K562 (cell line): ENCODE data around the gene TRIP6.
A peak's percentile ranks its signal among the peaks of the same experiment; 100 is the strongest.

Source experiments
- BMI1 ChIP-seq: fragments of 150-350 bp; IDR thresholded peaks from 2 replicates; pipeline ENCODE4 v1.6.1; 2014; ENCODE audit warnings: low read length
- BRF2 ChIP-seq: IDR thresholded peaks from 3 replicates; pipeline ENCODE4 v1.6.1; 2011; ENCODE audit warnings: borderline replicate concordance, mild to moderate bottlenecking; ENCODE audit not compliant: insufficient read length, insufficient read depth
- CTCF ChIP-seq, 3 experiments: IDR thresholded peaks in 2 of 3; conservative IDR thresholded peaks in 1 of 3; 2 replicates each; pipeline ENCODE4 v1.5.1; 2011 to 2012; ENCODE audit warnings: low read length in 3 of 3, mild to moderate bottlenecking in 3 of 3, control low read depth in 2 of 3, improper control_type of control experiment in 1 of 3, inconsistent platforms in 1 of 3, low read depth in 1 of 3, mixed read lengths in 1 of 3, moderate library complexity in 1 of 3; ENCODE audit not compliant: insufficient read depth in 2 of 3
- HDAC2 ChIP-seq: fragments of 450-650 bp; IDR thresholded peaks from 2 replicates; pipeline ENCODE4 v1.6.1; 2016; ENCODE audit warnings: mild to moderate bottlenecking
- MEF2A ChIP-seq: IDR thresholded peaks from 2 replicates; pipeline ENCODE4 v1.6.1; 2011; ENCODE audit warnings: low read depth, mild to moderate bottlenecking, low read length, moderate library complexity; ENCODE audit not compliant: control insufficient read depth
- PREB ChIP-seq: sonication (generic); formaldehyde crosslinking; IDR thresholded peaks from 2 replicates; pipeline ENCODE4 v1.8.1; 2023; ENCODE audit warnings: mild to moderate bottlenecking, missing genetic modification reagents
- RFX7 ChIP-seq: fragments of 250-450 bp; sonication (Bioruptor Pico); IDR thresholded peaks from 2 replicates; pipeline ENCODE4 v1.5.1; 2021; ENCODE audit warnings: mild to moderate bottlenecking

- TF ChIP-seq BRF2 (no peak), CTCF (IDR thresholded peaks at IDR 0.05 in 2 of 3, conservative IDR thresholded peaks at IDR 0.05 in 1 of 3; ENCODE audit: insufficient read depth in 2 of 3, low read depth in 1 of 3, low read length in 3 of 3) (no peak), RFX7 (CRISPR knock-in tag) (no peak), PREB (0 out of 2 replicates have a peak, but pooled peaks have one; percentile 72), HDAC2 (peak; percentile 63; the same call in 1 of the 2 replicates), MEF2A (no peak), BMI1 (no peak)
Measured at GRCh38 chr7:100829150-100829716, 38.0 kb upstream of the TRIP6 start.
